GM10266 (cell line): ENCODE results near the gene PLVAP.

Experiments used
- DNase-seq: peaks from one replicate; pipeline ENCODE4 v3.0.0; 2012; ENCODE audit errors: extremely low spot score
- CTCF ChIP-seq: IDR thresholded peaks from 2 replicates; pipeline ENCODE4 v1.5.1; 2012; ENCODE audit warnings: mild to moderate bottlenecking, low read depth; ENCODE audit not compliant: control insufficient read depth, insufficient read depth; ENCODE audit errors: missing control alignments

Gene PLVAP

GRCh38 chr19:17406046-17406886, 29.1 kb upstream of the PLVAP start:
- no peak for TF ChIP-seq CTCF

GRCh38 chr19:17405250-17406045, 28.3 kb upstream of the PLVAP start, which contains the start of gene BST2:
Gene BST2, minus strand, starts transcription at chr19:17405630. Its CDS starts 55 bp downstream, at chr19:17405575.
- no peak for TF ChIP-seq CTCF
- DNase-seq, result peak; percentile 92

More at GRCh38 chr19:17406046-17406886, 29.1 kb upstream of the PLVAP start:
- DNase-seq, result no peak

- no peak for TF ChIP-seq CTCF
- no peak for DNase-seq
Observed at GRCh38 chr19:17404621-17405249, 27.6 kb upstream of the PLVAP start.

GRCh38 chr19:17404015-17404414, 26.9 kb upstream of the PLVAP start:
- no peak for TF ChIP-seq CTCF
- no peak for DNase-seq

- no peak for TF ChIP-seq CTCF
- DNase-seq, result peak; percentile 87
Observed at GRCh38 chr19:17402982-17403855, 26.1 kb upstream of the PLVAP start.

GRCh38 chr19:17401628-17402027, 24.5 kb upstream of the PLVAP start:
- DNase-seq, result no peak
- TF ChIP-seq CTCF, result no peak
